OCI-LY1 (cell line): ENCODE data around the gene PRR18.

Experiments
- H2AFZ ChIP-seq: fragments of 200-600 bp; sonication (generic), shearing (Covaris generic); 2 replicates; pipeline ENCODE4 v1.6.0; 2014; ENCODE audit warnings: antibody characterized with exemption, mild to moderate bottlenecking, low read length
- H3F3A ChIP-seq: fragments of 200-600 bp; sonication (generic), shearing (Covaris generic); 2 replicates; pipeline ENCODE4 v1.6.0; 2014; ENCODE audit warnings: mild to moderate bottlenecking, antibody characterized with exemption, low read length, moderate library complexity; ENCODE audit not compliant: insufficient read depth
- H3K27ac ChIP-seq: fragments of 200-600 bp; sonication (generic); 2 replicates; pipeline ENCODE4 v1.5.1; 2014; ENCODE audit warnings: low read length, mixed run types, mild to moderate bottlenecking, low read depth; ENCODE audit not compliant: poor library complexity, severe bottlenecking
- H3K27me3 ChIP-seq: fragments of 200-600 bp; sonication (generic); 2 replicates; pipeline ENCODE4 v1.6.0; 2014; ENCODE audit warnings: antibody characterized with exemption, mild to moderate bottlenecking, low read length, moderate library complexity; ENCODE audit not compliant: insufficient read depth
- H3K36me3 ChIP-seq: fragments of 200-600 bp; sonication (generic); 2 replicates; pipeline ENCODE4 v1.6.1; 2014; ENCODE audit warnings: mild to moderate bottlenecking, antibody characterized with exemption, low read length, moderate library complexity, mixed read lengths; ENCODE audit not compliant: insufficient read depth
- H3K4me1 ChIP-seq: fragments of 200-600 bp; sonication (generic); 2 replicates; pipeline ENCODE4 v1.5.1; 2014; ENCODE audit warnings: mild to moderate bottlenecking, low read length, moderate library complexity; ENCODE audit not compliant: insufficient read depth, severe bottlenecking
- H3K4me2 ChIP-seq: fragments of 200-600 bp; sonication (generic), shearing (Covaris generic); 2 replicates; pipeline ENCODE4 v1.6.1; 2014; ENCODE audit warnings: low read length
- H3K4me3 ChIP-seq: fragments of 200-600 bp; sonication (generic); 2 replicates; pipeline ENCODE4 v1.5.1; 2014; ENCODE audit warnings: low read length, low read depth, mild to moderate bottlenecking, mixed read lengths; ENCODE audit not compliant: poor library complexity, severe bottlenecking
- H3K79me2 ChIP-seq: fragments of 200-600 bp; shearing (Covaris generic); 2 replicates; pipeline ENCODE4 v1.6.1; 2016; ENCODE audit warnings: mixed run types, low read length, mixed read lengths; ENCODE audit not compliant: insufficient read depth
- H3K9ac ChIP-seq: fragments of 200-600 bp; sonication (generic), shearing (Covaris generic); 2 replicates; pipeline ENCODE4 v1.6.1; 2014; ENCODE audit warnings: mild to moderate bottlenecking, low read length, mixed read lengths
- H3K9me2 ChIP-seq: fragments of 200-600 bp; sonication (generic), shearing (Covaris generic); 2 replicates; pipeline ENCODE4 v1.6.1; 2014; ENCODE audit warnings: low read depth, mild to moderate bottlenecking, low read length, mixed read lengths
- H3K9me3 ChIP-seq: fragments of 200-600 bp; shearing (Covaris generic); 2 replicates; pipeline ENCODE4 v1.6.1; 2014; ENCODE audit warnings: low read length, mixed read lengths
- H4K20me1 ChIP-seq: fragments of 200-600 bp; sonication (generic), shearing (Covaris generic); 2 replicates; pipeline ENCODE4 v1.6.0; 2016; ENCODE audit warnings: mild to moderate bottlenecking, low read length; ENCODE audit not compliant: insufficient read depth
- EZH2 ChIP-seq: fragments of 200-600 bp; sonication (generic), shearing (Covaris generic); IDR thresholded peaks from 2 replicates; pipeline ENCODE4 v1.8.0; 2017; ENCODE audit warnings: borderline replicate concordance, mixed run types, mild to moderate bottlenecking, antibody characterized with exemption, low read length, moderate library complexity, mixed read lengths
- TF ChIP-seq, protein P1 (sequence below): fragments of 200-600 bp; sonication (generic), shearing (Covaris generic); IDR thresholded peaks from 2 replicates; pipeline ENCODE4 v1.5.1; 2017; ENCODE audit warnings: mild to moderate bottlenecking, antibody characterized with exemption, low read length, moderate library complexity, mixed read lengths

Gene PRR18

DNA sequence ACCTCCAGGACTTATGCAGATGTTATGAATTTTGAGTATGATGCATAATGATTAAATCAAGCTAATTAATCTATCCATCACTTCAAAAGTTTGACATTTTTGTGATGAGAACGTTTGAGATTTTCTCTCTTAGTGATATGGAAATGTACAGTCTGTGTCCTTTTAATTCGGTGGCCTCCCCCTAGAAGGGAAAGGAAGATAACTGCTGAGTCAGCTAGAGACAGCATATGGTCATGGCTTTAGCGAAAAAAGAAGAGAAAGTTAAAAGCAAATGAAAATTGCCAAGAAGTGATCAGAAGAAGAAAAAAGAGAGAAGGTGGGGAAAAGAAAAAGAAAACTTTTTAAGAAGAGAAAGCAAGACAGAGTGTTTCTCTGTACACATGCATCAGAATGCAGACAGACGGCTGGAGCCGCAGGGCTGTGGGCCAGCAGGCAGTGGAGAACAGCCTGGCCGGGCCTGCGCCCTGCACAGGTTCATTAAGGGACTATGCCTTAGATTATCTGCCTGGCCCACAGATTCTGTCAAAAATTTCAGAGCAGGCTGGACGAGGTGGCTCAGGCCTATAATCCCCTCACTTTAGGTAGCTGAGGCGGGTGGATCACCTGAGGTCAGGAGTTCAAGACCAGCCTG, 7.7 kb downstream of the PRR18 start:
- H3K4me1 ChIP-seq: no peaks in the 10 kb centered on the region
- no peak overlapping the region for H3K9ac ChIP-seq

DNA sequence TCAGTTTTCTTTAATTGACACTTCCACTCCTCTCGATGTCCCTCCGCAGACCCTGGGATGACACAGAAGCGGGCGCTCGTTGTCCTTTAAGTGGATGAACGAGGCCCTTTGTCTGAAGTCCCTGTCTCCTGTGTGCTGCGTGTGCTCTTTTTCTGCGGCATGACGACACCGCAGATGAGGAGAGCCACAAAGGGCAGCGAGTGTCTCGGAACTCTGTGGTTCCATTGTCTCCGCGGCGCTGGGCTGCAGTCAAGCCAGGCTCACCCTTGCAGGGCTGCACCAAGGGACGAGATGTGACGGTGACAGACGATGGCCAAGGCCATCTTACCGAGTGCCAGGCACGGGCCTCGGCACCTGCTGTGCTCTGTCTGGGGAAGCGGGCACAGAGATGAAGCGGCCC, 10.6 kb downstream of the PRR18 start:
- Histone ChIP-seq H4K20me1 (no peaks in the 10 kb centered on the region), H3K9ac (no peak overlapping the region), H3K79me2 (no peaks in the 10 kb centered on the region), H3K9me2 (no peaks in the 10 kb centered on the region), H3K9me3 (no peaks in the 10 kb centered on the region), H3F3A (no peaks in the 10 kb centered on the region), H3K36me3 (no peaks in the 10 kb centered on the region), H3K4me3 (no peak overlapping the region), H3K4me1 (no peaks in the 10 kb centered on the region), H3K27me3 (no peaks in the 10 kb centered on the region; the same call in 1 of the 2 replicates), H3K4me2 (no peak overlapping the region), H3K27ac (no peak overlapping the region), H2AFZ (no peak overlapping the region)
- no peak for TF ChIP-seq EZH2
- TF ChIP-seq, protein P1, sequence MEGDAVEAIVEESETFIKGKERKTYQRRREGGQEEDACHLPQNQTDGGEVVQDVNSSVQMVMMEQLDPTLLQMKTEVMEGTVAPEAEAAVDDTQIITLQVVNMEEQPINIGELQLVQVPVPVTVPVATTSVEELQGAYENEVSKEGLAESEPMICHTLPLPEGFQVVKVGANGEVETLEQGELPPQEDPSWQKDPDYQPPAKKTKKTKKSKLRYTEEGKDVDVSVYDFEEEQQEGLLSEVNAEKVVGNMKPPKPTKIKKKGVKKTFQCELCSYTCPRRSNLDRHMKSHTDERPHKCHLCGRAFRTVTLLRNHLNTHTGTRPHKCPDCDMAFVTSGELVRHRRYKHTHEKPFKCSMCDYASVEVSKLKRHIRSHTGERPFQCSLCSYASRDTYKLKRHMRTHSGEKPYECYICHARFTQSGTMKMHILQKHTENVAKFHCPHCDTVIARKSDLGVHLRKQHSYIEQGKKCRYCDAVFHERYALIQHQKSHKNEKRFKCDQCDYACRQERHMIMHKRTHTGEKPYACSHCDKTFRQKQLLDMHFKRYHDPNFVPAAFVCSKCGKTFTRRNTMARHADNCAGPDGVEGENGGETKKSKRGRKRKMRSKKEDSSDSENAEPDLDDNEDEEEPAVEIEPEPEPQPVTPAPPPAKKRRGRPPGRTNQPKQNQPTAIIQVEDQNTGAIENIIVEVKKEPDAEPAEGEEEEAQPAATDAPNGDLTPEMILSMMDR: no peak

More for the DNA sequence above, 7.7 kb downstream of the PRR18 start:
- H3K9me2 ChIP-seq: no peaks in the 10 kb centered on the region
- H2AFZ ChIP-seq: no peak overlapping the region
- no peaks in the 10 kb centered on the region for H3K79me2 ChIP-seq
- no peaks in the 10 kb centered on the region for H3F3A ChIP-seq
- H3K4me3 ChIP-seq: no peak overlapping the region
- H3K27ac ChIP-seq: no peak overlapping the region
- TF ChIP-seq EZH2: no peak
- TF ChIP-seq, protein P1: no peak
- no peaks in the 10 kb centered on the region for H3K36me3 ChIP-seq
- H3K4me2 ChIP-seq: no peak overlapping the region
- no peaks in the 10 kb centered on the region for H4K20me1 ChIP-seq
- H3K9me3 ChIP-seq: no peaks in the 10 kb centered on the region
- H3K27me3 ChIP-seq: no peaks in the 10 kb centered on the region; the same call in 1 of the 2 replicates

DNA sequence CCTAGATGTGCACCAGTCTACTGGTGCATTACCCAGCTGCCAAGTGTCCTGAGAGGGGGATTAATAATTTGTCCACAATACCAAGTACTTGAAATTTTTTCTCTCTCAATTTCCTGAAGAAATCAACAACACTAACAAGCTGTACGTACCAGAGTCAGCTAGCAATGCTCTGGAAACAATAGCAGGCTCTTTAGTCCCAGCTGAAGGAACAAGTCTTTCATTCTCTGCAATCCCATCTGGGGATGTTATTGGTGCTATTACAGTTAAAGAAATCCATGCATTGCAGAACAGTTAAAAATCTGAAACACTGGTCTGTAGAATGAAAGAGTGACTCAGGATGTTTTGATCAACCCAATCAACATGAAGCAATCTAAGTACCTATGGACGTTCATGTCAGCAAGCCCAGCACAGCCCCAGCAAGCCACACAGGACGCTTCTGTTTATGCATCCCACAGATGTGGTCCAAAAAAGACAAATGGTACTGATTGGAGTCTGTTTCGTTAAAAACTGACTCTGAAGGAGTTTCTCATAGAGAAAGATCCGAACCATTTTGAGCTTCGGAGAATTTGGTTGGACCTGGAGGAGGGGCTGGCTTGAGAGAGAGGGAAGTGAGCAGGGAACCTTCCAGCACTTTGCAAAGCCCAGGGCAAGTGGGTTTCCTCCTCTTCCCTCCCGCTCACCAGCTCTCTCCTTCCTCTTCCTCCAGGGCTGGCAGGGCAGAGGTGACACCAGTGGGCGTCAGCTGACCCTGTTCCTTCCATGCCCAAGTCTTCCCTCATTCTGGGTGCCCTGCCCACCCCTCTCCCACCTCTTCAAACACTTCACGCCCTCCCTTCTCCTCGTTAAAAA, 11.9 kb downstream of the PRR18 start:
- Histone ChIP-seq H3K9me3 (no peaks in the 10 kb centered on the region), H3K9ac (no peak overlapping the region), H3K4me3 (no peak overlapping the region), H3K4me1 (no peaks in the 10 kb centered on the region), H3K9me2 (no peaks in the 10 kb centered on the region), H3K79me2 (no peaks in the 10 kb centered on the region), H3K27ac (no peak overlapping the region), H3K36me3 (no peaks in the 10 kb centered on the region), H4K20me1 (no peaks in the 10 kb centered on the region), H2AFZ (no peak overlapping the region), H3F3A (no peaks in the 10 kb centered on the region), H3K4me2 (no peak overlapping the region), H3K27me3 (no peaks in the 10 kb centered on the region; the same call in 1 of the 2 replicates)
- no peak for TF ChIP-seq EZH2
- TF ChIP-seq, protein P1: no peak
